ENCODE data around the gene C22orf31.
"Not testable (repeated sequence)": the region's sequence is repeated elsewhere in the genome, so short reads cannot be mapped to it uniquely, and the experiment has no call there.

C22orf31 gene

DNA sequence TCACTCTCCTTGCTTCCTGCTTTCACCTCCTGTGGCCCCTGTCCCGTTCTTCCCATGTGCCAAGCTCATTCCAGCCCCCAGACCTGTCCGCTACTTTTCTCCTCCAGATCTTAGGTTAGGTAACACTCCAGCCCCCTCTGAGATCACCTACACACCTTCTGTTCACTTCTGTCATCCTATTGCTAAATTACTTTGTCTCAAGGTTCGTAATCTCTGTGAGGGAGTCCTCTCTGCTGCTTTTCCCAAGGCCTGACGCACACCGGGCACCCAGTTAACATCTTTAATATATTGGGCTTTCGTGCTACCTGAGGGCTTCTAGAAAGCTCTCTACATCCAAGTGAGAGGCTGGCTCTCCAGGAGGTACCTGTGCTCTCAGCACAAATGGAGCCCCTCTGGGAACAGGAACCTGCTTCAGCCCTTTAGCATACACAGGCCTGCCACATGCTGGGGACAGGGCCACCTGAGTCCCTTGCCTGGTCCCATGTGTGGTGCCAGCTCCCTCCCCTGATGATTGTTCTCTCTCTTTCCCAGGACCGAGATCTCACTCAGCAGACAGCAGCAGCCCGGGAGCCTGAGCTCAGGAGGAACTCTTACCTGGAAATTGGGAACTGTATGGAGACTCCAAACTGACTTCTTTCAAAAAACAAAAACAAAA is 8.5 kb downstream of the C22orf31 start:
- DNase-seq: no peak

DNA sequence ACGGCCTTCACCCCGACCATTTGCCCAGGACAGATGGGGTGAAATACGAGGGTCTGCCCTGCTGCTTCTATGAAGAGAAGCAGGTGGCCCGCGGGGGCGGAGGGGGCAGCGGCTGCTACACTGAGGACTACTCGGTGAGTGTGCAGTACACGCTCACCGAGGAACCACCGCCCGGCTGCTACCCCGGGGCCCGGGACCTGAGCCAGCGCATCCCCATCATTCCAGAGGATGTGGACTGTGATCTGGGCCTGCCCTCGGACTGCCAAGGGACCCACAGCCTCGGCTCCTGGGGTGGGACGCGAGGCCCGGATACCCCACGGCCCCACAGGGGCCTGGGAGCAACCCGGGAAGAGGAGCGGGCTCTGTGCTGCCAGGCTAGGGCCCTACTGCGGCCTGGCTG is 11.2 kb downstream of the C22orf31 start:
- DNase-seq: peak; percentile 92 to 98

DNA sequence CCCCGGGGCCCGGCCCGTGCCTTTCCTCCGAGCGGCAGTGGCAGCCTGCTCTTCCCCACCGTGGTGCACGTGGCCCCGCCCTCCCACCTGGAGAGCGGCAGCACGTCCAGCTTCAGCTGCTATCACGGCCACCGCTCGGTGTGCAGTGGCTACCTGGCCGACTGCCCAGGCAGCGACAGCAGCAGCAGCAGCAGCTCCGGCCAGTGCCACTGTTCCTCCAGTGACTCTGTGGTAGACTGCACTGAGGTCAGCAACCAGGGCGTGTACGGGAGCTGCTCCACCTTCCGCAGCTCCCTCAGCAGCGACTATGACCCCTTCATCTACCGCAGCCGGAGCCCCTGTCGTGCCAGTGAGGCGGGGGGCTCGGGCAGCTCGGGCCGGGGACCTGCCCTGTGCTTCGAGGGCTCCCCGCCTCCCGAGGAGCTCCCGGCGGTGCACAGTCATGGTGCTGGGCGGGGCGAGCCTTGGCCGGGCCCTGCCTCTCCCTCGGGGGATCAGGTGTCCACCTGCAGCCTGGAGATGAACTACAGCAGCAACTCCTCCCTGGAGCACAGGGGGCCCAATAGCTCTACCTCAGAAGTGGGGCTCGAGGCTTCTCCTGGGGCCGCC is 11.9 kb downstream of the C22orf31 start:
- peak in 1 of 2 experiments; percentile 45 for DNase-seq

DNA sequence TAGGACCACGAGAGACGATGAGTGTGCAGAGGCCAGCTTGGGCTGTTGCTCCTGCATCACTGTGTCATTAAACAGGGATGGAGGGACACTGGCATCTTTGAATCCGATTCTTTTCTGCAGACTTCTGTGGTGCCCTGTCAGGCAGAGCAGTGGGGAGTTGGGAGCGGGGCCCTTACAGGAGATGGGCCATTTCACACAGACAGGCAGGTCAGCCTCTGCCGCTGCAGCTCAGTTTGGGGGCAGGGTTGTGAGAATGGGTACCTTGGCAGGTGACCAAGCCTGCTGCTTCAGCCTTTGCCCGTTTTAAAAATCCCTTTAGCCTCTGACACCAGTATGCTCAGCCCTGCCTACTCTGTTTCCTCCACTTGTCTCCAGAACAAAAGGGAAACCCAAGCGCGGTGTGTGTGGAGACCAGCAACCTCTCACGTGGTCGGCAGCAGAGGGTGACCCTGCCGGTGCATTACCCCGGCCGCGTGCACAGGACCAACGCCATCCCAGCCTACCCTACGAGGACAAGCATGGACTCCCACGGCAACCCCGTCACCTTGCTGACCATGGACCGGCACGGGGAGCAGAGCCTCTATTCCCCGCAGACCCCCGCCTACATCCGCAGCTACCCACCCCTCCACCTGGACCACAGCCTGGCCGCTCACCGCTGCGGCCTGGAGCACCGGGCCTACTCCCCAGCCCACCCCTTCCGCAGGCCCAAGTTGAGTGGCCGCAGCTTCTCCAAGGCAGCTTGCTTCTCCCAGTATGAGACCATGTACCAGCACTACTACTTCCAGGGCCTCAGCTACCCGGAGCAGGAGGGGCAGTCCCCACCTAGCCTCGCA is 12.6 kb downstream of the C22orf31 start:
- no peak for DNase-seq

DNA sequence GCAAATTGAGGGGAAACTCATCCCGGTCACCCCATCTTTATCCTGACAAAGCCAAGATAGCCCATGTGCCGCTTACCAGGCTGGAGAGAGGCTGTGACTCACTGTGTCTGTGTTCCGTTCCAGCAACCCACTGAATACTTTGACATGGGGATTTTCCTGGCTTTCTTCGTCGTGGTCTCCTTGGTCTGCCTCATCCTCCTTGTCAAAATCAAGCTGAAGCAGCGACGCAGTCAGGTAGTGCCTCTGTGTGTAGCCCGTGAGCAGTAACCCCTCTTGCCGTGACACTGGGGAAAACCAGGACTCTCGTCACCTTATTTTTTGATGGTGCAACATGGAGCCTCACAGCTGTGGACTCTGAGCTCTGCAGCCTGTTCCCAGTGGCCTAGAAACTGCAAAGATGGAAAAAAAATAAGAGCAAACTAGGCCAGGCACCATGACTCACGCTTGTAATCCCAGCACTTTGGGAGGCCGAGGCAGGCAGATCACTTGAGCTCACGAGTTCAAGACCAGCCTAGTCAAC is 16.9 kb downstream of the C22orf31 start:
- DNase-seq: no peak

DNA sequence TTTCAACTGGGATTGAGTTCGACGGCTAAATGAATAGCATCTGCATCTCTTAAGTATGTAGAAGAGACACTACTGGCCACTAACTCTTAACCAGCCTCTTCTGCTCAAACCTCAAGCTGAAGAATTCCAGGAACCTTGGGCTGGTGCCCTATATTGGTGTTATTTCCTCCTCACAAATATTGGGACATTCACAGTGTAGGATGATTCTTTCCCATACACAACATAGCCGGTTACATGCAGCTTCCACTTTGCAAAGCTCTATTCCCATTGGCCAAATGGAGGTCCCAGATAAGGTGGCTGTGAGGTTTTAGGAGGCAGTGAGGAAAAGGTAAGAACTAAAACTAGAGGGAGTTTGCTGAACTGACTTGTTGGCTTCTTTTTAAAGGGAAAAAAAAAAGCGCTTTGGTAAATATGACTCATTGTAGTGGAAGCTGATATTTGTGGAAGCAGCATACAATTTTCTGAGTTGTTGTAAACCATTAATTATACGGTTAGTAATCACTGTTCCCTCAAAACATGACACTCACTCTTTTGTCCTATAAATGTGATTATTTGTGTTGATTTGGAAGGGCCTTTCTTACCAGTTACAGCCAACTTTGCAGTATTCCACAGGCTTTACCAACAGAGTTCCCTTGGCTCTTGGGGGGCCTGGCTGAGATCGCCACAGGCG is 17.6 kb downstream of the C22orf31 start:
- no peak for DNase-seq

DNA sequence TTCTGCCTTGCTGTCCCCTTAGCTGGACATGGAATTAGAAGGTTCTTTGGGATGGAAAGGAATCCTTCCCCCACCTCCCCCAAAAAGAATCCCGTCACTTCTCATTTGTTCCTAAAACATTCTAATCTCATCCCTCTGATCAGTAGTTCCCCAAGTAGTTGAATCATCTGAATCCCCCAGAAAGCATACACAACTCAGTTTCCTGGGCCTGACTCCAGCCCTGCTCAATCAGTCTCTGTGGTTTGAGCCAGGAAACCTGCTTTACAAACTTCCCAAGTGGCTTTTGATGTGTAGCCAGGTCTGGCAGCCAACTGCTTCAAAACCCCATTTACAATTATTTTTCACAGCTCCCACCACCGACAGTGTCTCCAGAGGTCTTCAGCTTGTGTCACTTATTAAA is 20.2 kb downstream of the C22orf31 start:
- DNase-seq: no peak

DNA sequence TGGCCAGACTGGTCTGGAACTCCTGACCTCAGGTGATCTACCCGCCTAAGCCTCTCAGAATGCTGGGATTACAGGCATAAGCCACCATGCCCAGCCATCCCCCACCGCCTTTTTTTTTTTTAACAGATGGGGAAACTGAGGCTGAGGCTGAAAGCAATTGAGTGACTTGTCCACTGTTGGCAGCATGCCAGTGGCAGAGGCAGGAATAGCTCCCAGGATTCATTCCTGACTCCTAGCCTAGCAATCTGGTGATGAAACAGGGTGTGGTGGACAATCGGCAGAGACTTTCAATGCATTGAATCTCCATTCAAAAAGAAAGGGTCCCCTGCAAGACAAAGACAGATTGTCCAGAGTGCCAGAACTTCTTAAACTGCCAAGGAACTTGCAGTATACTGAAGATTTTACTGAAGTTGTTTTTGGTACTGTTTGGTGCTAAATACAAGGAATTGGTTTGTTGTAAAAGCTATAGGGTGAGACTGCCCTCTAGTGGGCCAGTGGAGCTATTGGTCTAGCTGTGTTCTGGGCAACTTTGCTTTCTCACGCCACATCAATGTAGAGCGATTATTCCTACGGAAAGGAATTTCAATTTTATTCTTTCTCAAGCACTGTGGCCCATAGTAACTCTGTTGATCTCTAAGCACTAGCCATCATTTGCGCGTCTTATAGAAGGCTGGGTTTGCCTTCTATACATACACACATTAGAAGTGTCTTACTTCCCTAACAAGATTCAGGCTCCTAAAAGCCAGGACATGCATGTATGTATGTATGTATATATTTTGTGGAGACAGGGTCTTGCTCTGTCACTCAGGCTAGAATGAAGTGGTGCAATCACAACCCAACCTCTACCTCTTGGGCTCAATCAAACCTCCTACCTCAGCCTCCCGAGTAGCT is 21.0 kb downstream of the C22orf31 start:
- peak; percentile 33 to 79 for DNase-seq

DNA sequence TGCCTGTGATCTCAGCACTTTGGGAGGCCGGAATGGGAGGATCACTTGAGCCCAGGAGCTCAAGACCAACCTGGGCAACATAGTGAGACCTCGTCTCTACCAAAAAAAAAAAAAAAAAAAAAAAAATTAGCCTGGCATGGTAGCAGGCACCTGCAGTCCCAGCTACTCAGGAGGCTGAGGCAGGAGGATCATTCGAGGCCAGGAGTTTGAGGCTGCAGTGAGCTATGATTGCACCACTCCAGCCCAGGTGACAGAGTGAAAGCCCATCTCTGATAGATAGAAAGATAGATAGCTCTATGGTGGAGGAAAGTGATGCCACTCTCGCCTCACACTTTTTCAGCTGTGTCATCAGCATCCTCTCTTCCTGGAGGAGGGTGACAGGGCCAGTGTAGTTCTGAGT is 21.9 kb downstream of the C22orf31 start:
- not testable (repeated sequence) for DNase-seq

DNA sequence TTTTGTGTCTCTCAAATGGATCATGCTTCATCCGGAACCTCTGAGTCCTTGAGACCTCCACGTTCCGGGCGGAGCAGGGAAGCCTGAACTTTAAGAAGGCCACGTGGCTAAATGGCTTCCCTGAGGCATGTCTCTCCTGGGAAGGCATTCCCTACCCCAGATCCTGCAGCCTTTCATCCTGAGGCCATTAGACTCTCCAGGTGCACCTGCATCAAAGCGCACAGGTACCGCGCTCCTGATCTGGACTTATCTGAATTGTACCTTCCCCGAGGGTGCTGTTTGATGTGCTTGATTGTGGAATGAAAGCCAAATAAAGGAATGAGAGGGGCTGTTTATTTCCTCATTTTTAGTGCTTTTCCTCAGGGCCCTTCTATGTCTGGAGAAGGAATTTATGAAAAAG is 22.5 kb downstream of the C22orf31 start:
- no peak for DNase-seq

DNA sequence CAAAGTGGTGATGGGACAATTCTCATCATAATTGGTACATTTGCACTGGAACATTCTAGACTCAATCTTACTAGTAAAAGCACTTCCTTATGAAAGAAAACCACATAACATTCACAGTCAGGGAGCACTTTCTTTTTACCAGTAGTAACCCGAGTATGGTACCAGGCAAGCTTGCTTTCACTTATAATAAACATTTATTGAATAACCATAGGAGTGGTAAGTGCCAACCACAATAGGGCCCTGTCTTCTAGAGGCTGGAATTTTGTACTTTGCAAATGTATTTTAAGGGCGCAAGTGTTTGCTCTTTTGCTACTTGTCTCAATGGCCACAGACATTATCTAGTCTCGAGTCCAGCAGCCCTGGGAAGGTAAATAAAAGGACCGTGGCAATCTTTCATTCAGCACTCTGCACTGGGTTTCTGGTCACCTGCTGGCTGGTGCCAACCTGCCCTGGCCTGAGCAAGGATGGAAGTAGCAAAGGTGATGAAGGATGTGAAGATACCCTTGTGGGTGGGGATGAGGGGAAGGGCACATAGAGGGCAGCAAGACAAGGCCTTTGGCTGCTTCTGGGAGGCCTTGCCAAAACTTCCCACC is 24.2 kb downstream of the C22orf31 start:
- no peak for DNase-seq

DNA sequence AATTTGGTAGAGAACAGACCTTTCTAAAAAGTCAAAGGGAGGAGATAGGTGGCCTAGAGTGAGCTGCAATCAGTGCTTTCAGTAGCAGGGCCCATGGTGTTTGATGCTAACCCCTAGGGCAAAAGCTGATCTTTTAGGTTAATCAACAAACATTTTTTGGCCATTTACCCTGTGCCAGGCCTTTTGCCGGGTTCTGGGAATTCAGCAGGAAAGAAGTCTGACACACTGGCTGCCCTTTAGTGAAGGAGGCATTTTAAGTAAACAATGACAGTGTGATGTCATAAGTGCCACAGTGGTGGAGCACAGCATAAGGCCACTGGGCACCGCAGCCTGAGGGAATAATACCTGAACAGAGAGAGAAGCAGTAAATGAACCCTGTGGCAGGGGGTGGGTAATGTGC is 29.0 kb downstream of the C22orf31 start:
- DNase-seq: no peak

DNA sequence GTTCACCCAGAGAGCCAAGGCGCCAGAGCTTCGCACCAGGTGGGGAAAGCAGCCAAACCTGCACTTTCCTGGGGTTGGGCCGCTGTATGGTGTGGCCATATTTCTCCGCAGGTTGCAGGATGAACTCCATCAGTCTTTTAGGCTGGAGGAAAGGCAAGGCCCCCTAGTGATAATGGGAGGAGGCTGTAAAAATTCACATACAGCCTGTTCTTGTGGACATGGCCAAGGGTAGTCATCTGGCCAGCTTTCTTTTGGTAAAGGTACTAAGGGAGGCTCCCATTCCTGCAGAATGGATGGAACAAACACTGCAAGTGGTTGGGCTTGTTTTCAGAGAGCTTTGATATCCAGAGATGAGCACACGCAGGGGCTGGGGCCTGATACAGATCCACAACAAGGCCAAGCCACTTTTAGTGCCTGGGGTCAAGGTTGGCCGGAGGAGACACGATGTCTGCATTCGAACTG is 29.6 kb downstream of the C22orf31 start:
- no peak for DNase-seq

DNA sequence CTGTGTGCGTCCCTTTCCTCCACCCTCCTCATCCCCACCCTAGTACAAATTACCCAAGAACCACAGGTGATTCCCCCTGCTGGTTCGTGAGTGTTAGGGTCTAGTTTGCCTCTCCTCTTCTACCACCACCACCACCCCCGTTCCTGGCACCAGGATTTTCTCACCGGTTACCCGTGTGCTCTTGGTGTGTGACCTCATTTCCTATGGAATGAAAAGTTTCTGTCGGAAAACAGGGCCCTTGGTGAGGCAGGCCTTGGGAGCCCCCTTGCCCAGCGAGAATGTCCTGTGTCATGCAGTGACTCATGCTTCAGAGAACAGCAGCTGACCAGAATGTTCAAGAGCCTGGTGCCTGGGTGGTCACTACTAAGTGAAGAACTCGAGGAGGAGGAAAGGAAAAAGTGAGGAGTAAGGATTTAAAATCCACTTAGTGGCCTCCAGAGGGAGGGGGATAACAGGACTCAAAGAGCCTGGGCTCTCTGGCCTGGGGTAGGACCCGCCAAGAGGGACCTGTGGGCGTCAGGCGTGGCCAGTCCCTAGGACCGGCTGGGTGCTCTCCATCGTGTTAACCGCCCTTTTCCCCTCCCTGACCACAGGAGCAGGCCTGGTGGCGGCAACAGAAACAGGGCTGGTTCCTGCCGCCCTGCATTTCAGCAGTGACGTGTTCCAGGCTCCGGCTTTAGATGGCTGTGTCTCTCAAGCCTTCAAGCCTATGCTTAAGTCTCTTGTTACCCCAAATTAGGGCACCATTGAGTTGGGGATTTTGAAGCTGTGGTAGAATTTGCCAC is 30.2 kb downstream of the C22orf31 start:
- no peak for DNase-seq

DNA sequence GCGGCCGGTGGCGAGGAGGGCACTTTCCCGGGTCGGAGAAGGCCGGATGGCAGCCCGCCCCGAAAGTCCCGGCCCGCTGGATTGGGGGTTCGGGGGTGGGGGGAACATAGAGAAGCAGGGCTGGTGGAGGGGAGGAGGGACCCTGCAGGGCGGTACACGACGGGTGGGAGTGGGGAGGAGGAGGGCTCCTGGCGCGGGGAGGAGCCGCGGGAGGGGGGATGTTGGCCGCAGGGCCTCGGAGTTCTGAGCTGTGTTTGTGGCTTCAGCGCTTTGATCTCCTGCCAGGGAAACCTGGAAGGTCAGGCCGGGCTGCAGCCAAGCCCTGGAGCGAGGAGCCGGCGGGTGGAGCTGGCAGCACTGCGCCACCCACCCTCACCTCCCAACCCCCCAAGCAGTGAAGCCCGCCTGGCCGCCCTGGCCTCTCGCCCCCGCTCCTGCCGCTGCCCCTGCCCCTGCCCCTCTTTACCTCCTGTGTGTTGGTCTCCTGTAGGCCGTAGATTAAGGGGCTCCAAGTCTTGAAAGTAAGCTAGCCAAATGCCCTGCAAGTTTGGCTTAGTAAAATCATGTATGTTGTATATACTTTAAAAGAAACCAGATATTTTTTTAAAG is 30.9 kb downstream of the C22orf31 start:
- DNase-seq: no peak

DNA sequence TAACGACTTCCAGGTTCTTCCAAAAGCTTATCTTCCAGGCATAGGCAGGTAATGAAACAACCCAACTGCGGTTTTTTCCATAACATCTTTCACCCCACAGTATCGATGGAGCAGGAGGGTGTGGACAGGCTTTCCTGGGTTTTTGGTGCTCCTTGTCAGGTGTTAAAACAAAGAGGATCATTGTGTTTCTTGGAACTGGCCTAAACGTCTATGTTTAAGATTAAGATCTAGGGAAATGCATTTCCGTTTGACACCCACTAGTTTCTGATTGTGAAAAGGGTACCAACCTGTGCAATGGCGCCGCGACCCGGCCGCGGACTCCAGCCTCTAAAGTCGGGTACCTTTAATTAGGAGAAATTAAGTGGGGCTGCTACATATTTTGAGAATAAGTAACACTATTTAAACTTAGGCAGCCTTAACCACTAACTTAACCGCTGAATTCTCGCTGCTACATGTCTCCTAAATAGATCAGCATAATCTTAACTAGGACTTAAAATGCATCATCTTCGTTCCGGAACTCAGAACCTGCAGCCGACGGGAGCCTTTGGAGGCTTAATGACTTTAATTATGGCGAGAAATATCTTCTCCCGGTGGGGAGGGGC is 31.5 kb downstream of the C22orf31 start:
- DNase-seq: no peak

DNA sequence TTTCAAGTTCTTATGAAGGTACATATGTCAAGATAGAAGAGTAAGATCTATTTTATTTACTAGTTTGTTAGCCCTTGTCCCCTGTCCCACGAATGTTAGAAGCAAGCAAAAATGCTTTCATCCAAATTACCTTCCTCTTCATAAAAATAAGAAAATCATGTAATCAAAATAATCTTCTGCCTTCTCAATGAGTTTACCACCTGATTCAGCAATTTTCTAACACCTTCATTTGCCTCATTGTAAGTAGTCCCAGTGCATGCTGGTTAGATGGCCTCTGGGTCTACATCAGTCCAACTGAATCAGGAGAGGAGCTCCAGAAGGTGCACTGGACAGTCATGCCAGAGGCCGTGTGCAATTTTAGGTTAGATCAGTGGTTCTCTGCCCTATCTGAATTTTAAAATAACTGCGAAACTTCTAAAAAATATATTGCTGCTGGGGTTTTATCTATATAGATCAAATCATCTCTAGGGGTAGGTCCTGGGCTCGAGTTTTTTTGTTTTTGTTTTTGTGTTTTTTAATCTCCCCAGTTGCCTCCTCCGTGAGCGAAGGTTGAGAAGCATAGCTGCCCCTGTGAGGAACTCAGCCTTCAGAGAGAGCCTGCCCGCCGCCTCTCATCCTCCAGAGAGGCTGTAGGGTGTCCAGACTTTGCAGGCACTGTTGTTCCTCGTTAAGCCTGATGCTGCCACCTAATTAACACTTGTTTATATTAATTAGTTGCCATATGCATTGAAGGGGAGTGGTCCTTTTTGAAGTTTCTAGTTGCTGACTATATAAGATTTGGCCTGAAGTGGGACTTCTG is 32.2 kb downstream of the C22orf31 start:
- DNase-seq: no peak

DNA sequence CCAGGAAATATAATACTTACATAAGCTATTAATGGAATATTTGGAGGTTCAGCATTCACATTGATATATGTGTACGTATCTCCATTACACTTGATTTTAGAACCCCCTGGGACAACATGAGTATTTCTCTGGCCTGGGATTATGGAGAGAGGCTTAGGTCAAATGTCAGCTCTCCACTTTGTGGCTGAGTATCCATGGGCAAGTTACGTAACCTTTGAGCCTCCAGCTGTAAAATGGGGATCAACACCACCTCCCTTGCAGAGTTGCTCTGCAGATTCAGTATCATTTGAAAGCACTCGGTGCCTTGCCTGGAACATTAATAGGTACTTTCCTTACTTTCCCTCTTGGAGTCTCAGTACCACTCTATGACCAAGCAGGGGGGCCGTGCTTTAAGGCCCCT is 33.2 kb downstream of the C22orf31 start:
- DNase-seq: no peak

DNA sequence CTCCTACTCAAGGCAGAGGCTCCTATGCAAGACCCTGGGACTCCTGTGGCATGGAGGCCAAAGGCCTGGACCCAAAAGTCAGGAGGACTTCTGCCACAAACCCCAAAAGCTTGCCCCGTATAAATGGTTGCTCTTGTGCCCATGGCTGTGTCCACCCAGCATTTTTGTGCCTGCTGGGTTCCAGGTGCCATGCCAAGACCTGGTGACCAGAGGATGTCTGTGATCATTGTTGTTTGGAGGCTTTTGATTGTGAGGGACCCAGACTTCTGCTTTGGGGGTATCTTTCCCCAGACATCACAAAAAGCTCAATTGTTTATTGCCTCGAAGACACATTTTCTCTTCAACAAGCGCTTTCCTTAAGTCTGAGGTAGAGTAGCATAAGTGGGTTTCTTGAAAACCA is 35.1 kb downstream of the C22orf31 start:
- DNase-seq: no peak
